Pancreas (tissue), 10 donors: Measurements from ENCODE around the gene SEMA5A. TPM values are rescaled to one million over a fixed set of nuclear protein-coding genes. Genes with fewer than 3 reads are reported as not detected.

ENCODE experiments used
- ATAC-seq, 4 donors: fragments of 200-7000 bp; cut with Tn5 transposase; one replicate each; pipeline versions ENCODE4 v1.8.0 to v1.9.1; 2020; ENCODE audit warnings: mild to moderate bottlenecking in 4 of 4, moderate library complexity in 4 of 4
- DNase-seq, 6 donors: peaks; one replicate each; pipeline ENCODE4 v3.0.0-alpha.2; 2020
- FAIRE-seq: peaks from 2 replicates; lab custom pipeline; 2012; peaks lifted over from hg19 to GRCh38; lab: Jason Lieb, UNC
- H3K27ac ChIP-seq, 4 donors: fragments of 200-600 bp; sonication (generic); 1 replicate in 3 of 4; 2 replicates in 1 of 4; pipeline versions ENCODE4 v1.5.0 to v1.8.0; 2020
- H3K27me3 ChIP-seq, 4 donors: fragments of 200-600 bp; one replicate each; pipeline ENCODE4 v1.8.0; 2021
- H3K36me3 ChIP-seq, 3 donors: fragments of 200-600 bp; sonication (generic) in 1 of 3; one replicate each; pipeline versions ENCODE4 v1.5.0 to v1.8.0; 2020 to 2021
- H3K4me1 ChIP-seq, 3 donors: fragments of 200-600 bp; one replicate each; pipeline ENCODE4 v1.8.0; 2021
- H3K4me3 ChIP-seq, 4 donors: fragments of 200-600 bp; sonication (generic) in 2 of 4; one replicate each; pipeline versions ENCODE4 v1.5.0 to v1.8.0; 2020 to 2021
- H3K9me3 ChIP-seq, 4 donors: fragments of 200-600 bp; one replicate each; pipeline ENCODE4 v1.8.0; 2021
- WGBS, 2 donors: extraction: QIAGEN DNeasy Blood & Tissue Kit; methylation state at CpG; one replicate each; pipeline ENCODE4 v1.1.7; 2013; 5-methylcytosine and 5-hydroxymethylcytosine counted together
- intact Hi-C, 3 donors: fragments of 100-400 bp; cut with DNase I; formaldehyde crosslinking; loops; one replicate each; pipeline versions ENCODE4 v1.11.1 to v1.14.2; 2022
- polyA plus RNA-seq, 2 donors: library from polyadenylated mRNA; stranded (reverse); fragments of 200-250 nt; gene quantifications; one replicate each; pipeline ENCODE4 v1.2.3, GENCODE V29; 2013
- total RNA-seq, 6 donors: library from RNA; stranded (reverse); fragmentation: NEBNext Ultra II Directional in 4 of 6; extraction: Animal tissue kit (Norgen Biotek cat#: 25700) in 4 of 6; gene quantifications; one replicate each; pipeline versions ENCODE4 v1.2.1 to v1.2.4, GENCODE V29; 2021 to 2023
- TF ChIP-seq, protein P1 (sequence below), 4 donors: fragments of 200-600 bp; sonication (generic) in 3 of 4; IDR thresholded peaks; one replicate each; pipeline versions ENCODE4 v1.5.0 to v1.8.0; 2021; ENCODE audit warnings: antibody characterized with exemption in 4 of 4
- donor health status: healthy with polysubstance abuse.
- donor health status: DM: no; HTN: no; CAD: no; lungs with moderate emphysema.
- donor health status: DM: no; HTN: no; CAD: no.
- donor health status: control.
- donor health status: control.
- donor health status: Bipolar disorder and iron deficiency.
- donor health status: DM: yes; HTN: yes; CAD: no.
- donor health status: DM: no; HTN: no; CAD: no.
- donor health status: DM: no; HTN: no; CAD: no.
- donor health status: DM: yes; HTN: yes; CAD: no.

Gene SEMA5A
- total and polyA plus RNA-seq, 8 donors, result 0.91 to 14.0 (median 6.4) TPM

DNA sequence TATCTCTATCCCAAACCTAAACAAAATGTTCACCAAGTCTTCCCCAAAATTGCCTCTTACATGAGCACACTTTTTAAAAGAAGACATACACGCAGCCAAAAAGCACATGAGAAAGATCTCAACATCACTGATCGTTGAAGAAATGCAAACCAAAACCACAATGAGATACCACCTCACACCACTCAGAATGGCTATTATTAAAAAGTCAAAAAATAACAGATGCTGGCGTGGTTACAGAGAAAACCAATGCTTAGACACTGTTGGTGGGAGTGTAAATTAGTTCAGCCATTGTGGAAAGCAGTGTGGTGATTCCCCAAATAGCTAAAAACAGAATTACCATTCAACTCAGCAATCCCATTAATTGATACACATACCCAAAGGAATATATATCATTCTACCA lies 83.8 kb downstream of the SEMA5A start:
- H3K27me3 ChIP-seq, result no peaks in the 10 kb centered on the region
- no peaks in the 10 kb centered on the region for H3K36me3 ChIP-seq
- WGBS, 2 donors, result 92 to 95% methylated on average over 3 of the region's 3 CpGs
- FAIRE-seq, result no peak
- ATAC-seq, result no peak
- no peak for DNase-seq
- H3K9me3 ChIP-seq, result no peaks in the 10 kb centered on the region
- no peaks in the 10 kb centered on the region for H3K4me1 ChIP-seq
- TF ChIP-seq, protein P1, sequence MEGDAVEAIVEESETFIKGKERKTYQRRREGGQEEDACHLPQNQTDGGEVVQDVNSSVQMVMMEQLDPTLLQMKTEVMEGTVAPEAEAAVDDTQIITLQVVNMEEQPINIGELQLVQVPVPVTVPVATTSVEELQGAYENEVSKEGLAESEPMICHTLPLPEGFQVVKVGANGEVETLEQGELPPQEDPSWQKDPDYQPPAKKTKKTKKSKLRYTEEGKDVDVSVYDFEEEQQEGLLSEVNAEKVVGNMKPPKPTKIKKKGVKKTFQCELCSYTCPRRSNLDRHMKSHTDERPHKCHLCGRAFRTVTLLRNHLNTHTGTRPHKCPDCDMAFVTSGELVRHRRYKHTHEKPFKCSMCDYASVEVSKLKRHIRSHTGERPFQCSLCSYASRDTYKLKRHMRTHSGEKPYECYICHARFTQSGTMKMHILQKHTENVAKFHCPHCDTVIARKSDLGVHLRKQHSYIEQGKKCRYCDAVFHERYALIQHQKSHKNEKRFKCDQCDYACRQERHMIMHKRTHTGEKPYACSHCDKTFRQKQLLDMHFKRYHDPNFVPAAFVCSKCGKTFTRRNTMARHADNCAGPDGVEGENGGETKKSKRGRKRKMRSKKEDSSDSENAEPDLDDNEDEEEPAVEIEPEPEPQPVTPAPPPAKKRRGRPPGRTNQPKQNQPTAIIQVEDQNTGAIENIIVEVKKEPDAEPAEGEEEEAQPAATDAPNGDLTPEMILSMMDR (IDR thresholded peaks at IDR 0.05), result no peak
- no peak overlapping the region for H3K4me3 ChIP-seq
- H3K27ac ChIP-seq, result no peak overlapping the region
- intact Hi-C loops, result no loop called here

DNA sequence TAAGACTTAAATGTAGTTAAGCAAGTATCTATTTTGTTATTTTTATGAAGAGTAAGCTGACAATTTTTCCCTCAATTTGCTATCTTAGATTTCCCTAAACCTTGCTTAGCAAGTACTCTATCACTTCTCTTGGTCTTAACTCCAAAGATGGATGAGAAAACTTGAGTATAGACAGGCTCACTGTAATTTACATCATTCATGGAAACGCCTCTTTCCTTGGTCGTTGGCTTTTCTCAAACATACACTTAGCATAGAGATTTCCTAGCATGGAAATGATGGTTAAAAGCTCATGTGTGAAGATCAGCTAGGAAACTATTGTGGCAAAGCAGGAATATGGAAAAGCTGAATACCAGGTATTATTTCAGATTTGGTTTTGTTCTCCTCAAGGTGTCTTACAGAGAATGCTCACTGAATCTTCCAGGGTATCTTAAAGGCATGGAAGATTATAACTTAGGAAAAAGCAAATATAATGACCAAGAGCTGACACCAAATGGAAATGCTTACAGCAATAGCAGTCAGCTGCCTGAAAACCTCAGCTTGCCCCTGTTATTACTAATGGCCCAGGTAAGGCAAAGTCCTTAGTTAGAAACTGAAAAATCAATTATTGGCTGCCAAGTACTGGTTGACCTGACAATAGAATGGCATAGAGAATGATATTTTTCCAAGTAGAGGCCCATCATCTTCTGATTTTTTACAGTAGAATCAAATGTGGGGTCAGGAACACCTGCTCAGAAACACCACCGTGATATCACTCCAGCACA lies 84.8 kb downstream of the SEMA5A start:
- H3K27me3 ChIP-seq, result no peaks in the 10 kb centered on the region
- 85 to 88% methylated on average over 3 of the region's 3 CpGs for WGBS, 2 donors
- H3K4me1 ChIP-seq, result no peaks in the 10 kb centered on the region
- H3K9me3 ChIP-seq, result no peaks in the 10 kb centered on the region
- FAIRE-seq, result no peak
- intact Hi-C loops, result no loop called here
- H3K4me3 ChIP-seq, result no peak overlapping the region
- no peak overlapping the region for H3K27ac ChIP-seq
- TF ChIP-seq, protein P1 (IDR thresholded peaks at IDR 0.05), result no peak
- no peaks in the 10 kb centered on the region for H3K36me3 ChIP-seq
- DNase-seq, result no peak
- no peak for ATAC-seq

DNA sequence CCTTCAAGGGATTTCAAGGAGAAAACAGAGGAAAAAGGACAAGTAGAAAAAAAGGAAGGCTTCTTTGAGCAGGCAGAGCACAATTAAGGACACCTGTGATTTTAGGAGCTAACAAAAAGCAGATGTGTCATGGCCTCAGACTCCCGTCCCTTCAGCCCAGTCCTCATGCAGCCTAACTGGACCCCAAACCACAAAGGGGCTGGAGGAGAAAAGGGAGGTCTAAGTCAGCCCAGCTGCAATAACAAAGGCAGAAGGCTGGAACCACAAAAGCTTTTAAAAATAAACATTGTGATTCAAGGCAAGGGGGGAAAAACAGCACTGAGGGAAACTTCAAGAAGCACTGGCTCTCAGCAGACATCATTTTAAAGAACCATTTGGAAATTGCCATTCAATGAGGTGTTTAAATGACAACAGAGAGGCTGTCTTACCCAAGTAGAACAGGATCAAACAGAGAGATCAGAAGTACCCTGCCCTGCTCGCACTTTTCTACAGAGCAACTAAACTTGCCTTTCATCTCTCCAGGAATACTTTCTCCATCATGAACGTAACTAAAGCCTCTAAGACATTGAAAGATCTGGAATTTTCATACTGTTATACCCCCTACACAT lies 89.3 kb downstream of the SEMA5A start:
- intact Hi-C loops, result no loop called here
- no peak overlapping the region for H3K4me3 ChIP-seq
- H3K36me3 ChIP-seq, result no peaks in the 10 kb centered on the region
- FAIRE-seq (no peak), DNase-seq (no peak), ATAC-seq (no peak)
- 92 to 95% methylated on average over 3 of the region's 3 CpGs for WGBS, 2 donors
- no peaks in the 10 kb centered on the region for H3K4me1 ChIP-seq
- H3K9me3 ChIP-seq, result no peaks in the 10 kb centered on the region
- no peaks in the 10 kb centered on the region for H3K27me3 ChIP-seq
- no peak overlapping the region for H3K27ac ChIP-seq
- TF ChIP-seq, protein P1 (IDR thresholded peaks at IDR 0.05), result no peak

DNA sequence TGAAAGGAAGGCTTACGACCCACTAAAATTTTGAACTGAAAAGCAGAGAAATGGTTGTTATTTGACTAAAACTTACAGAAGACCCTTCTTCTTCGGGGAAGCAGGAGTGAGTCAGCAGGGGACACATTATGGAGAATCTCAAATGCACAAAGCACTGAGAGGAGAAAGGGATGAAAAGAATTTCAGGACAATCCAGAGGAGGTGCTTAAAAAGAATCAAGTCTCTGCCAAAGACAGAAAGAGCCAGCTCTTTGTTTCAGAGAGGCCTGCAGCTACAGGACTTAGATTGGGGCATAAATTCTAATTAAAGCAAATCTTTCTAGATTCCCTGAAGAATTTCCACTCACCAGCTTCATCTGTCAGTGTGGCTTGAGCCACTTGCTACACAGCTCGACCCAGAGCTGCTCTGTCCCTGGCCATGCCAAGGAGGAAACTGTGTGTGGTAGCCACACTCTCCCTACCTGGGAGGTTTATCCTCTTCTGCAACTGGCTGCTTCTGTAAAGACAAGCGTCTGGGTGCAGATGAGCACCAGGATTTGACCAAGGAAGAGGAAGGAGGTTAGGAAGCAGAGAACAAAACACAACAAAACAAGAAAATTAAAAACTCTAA lies 89.9 kb downstream of the SEMA5A start:
- FAIRE-seq, result no peak
- Histone ChIP-seq H3K4me3 (no peak overlapping the region), H3K27me3 (no peaks in the 10 kb centered on the region), H3K27ac (no peak overlapping the region), H3K9me3 (no peaks in the 10 kb centered on the region), H3K4me1 (no peaks in the 10 kb centered on the region), H3K36me3 (no peaks in the 10 kb centered on the region)
- DNase-seq, result no peak
- TF ChIP-seq, protein P1 (IDR thresholded peaks at IDR 0.05), result no peak
- intact Hi-C loops, result no loop called here
- WGBS, 2 donors, result 74% methylated on average over 4 of the region's 4 CpGs
- no peak for ATAC-seq
